HG03520 (cell line): Measurements from ENCODE around the gene CEP350.

Experiments used
- ATAC-seq: cut with Tn5 transposase; IDR thresholded peaks from one replicate; pipeline ENCODE4 v1.9.1; 2021; ENCODE audit warnings: mild to moderate bottlenecking, moderate library complexity; ENCODE audit not compliant: unreplicated experiment

CEP350 gene

GRCh38 chr1:180153032-180153431 is 198.4 kb downstream of the CEP350 start:
- ATAC-seq: no peak

- no peak for ATAC-seq
Measured at GRCh38 chr1:180154003-180154324, 199.4 kb downstream of the CEP350 start.

- ATAC-seq: peak; percentile 89
Measured at GRCh38 chr1:180154325-180155181, 199.9 kb downstream of the CEP350 start, which contains the start of gene QSOX1. Gene QSOX1, plus strand, starts transcription at chr1:180154869. Its CDS starts 39 bp downstream, at chr1:180154908.

- ATAC-seq: no peak
Measured at GRCh38 chr1:180155182-180155682, 200.6 kb downstream of the CEP350 start.

- no peak for ATAC-seq
Measured at GRCh38 chr1:180156201-180156600, 201.6 kb downstream of the CEP350 start.

- no peak for ATAC-seq
Measured at GRCh38 chr1:180156631-180157091, 202.1 kb downstream of the CEP350 start.

- no peak for ATAC-seq
Measured at GRCh38 chr1:180157108-180157507, 202.5 kb downstream of the CEP350 start.

- no peak for ATAC-seq
Measured at GRCh38 chr1:180157576-180158057, 203.0 kb downstream of the CEP350 start.

- no peak for ATAC-seq
Measured at GRCh38 chr1:180158149-180159147, 203.8 kb downstream of the CEP350 start.

- no peak for ATAC-seq
Measured at GRCh38 chr1:180160357-180160756, 205.7 kb downstream of the CEP350 start.

GRCh38 chr1:180163041-180163440 is 208.4 kb downstream of the CEP350 start:
- ATAC-seq: no peak
